SK-N-SH (cell line): ENCODE results near the gene PRM3. TPM values are rescaled to one million over a fixed set of nuclear protein-coding genes. Genes with fewer than 3 reads are reported as not detected.

Experiments used
- CTCF ChIA-PET: fragments of 300-600, 350-600 bp; formaldehyde crosslinking; extraction: SDS; loops from one replicate; lab custom pipeline; 2021; lab: Yijun Ruan, JAX
- POLR2A ChIA-PET: fragments of 350-600 bp; sonication (Branson Sonifier 250); formaldehyde crosslinking; extraction: SDS; loops from one replicate; lab custom pipeline; 2020; ENCODE audit warnings: antibody characterized with exemption, inconsistent platforms; lab: Yijun Ruan, JAX
- DNase-seq: peaks from one replicate; pipeline ENCODE4 v3.0.0; 2012
- H2AFZ ChIP-seq: fragments of 200-600 bp; sonication (generic); 2 replicates; pipeline ENCODE4 v1.8.1; 2016; ENCODE audit warnings: antibody characterized with exemption, mild to moderate bottlenecking, low read depth
- H3F3A ChIP-seq: fragments of 200-600 bp; sonication (generic); replicated peaks from 2 replicates; pipeline ENCODE3; 2016; ENCODE audit warnings: antibody characterized with exemption, mild to moderate bottlenecking; ENCODE audit not compliant: insufficient read depth
- H3K27ac ChIP-seq, 2 experiments: fragments of 200-500 bp in 1 of 2; fragments of 200-600 bp in 1 of 2; sonication (Bioruptor generic) in 1 of 2; sonication (generic), shearing (Covaris generic) in 1 of 2; 2 replicates each; pipeline versions ENCODE4 v1.5.1 to v1.6.1; 2014 to 2016; ENCODE audit warnings: low read depth in 2 of 2, inconsistent platforms in 1 of 2, low read length in 1 of 2, mild to moderate bottlenecking in 1 of 2, mixed read lengths in 1 of 2
- H3K27me3 ChIP-seq: fragments of 200-600 bp; sonication (generic), shearing (Covaris generic); 2 replicates; pipeline ENCODE4 v1.6.1; 2016; ENCODE audit warnings: mixed run types; ENCODE audit not compliant: insufficient read depth
- H3K36me3 ChIP-seq, 2 experiments: fragments of 200-500 bp in 1 of 2; fragments of 200-600 bp in 1 of 2; sonication (Bioruptor generic) in 1 of 2; sonication (generic) in 1 of 2; replicated peaks in 1 of 2; 2 replicates each; pipeline versions ENCODE3 to v1.5.1; 2014 to 2016; ENCODE audit warnings: low read length in 1 of 2, mild to moderate bottlenecking in 1 of 2; ENCODE audit not compliant: insufficient read depth in 2 of 2, control insufficient read depth in 1 of 2
- H3K4me1 ChIP-seq, 2 experiments: fragments of 200-500 bp in 1 of 2; fragments of 200-600 bp in 1 of 2; sonication (Bioruptor generic) in 1 of 2; sonication (generic), shearing (Covaris generic) in 1 of 2; 2 replicates each; pipeline versions ENCODE4 v1.5.1 to v1.6.1; 2014 to 2016; ENCODE audit warnings: low read depth in 1 of 2, low read length in 1 of 2, mixed run types in 1 of 2; ENCODE audit not compliant: insufficient read depth in 2 of 2, control insufficient read depth in 1 of 2
- H3K4me2 ChIP-seq: fragments of 200-600 bp; sonication (generic), shearing (Covaris generic); 2 replicates; pipeline ENCODE4 v1.6.1; 2017; ENCODE audit warnings: mixed run types
- H3K4me3 ChIP-seq, 2 experiments: fragments of 200-500 bp in 1 of 2; fragments of 200-600 bp in 1 of 2; sonication (Bioruptor generic) in 1 of 2; sonication (generic), shearing (Covaris generic) in 1 of 2; 2 replicates each; pipeline versions ENCODE4 v1.5.1 to v1.8.1; 2014 to 2016; ENCODE audit warnings: low read depth in 2 of 2, inconsistent platforms in 1 of 2, low read length in 1 of 2, mild to moderate bottlenecking in 1 of 2, mixed read lengths in 1 of 2, moderate library complexity in 1 of 2
- H3K79me2 ChIP-seq: fragments of 200-600 bp; sonication (generic); 2 replicates; pipeline ENCODE4 v1.8.1; 2017; ENCODE audit warnings: mild to moderate bottlenecking; ENCODE audit not compliant: insufficient read depth
- H3K9ac ChIP-seq: fragments of 200-600 bp; sonication (generic); 2 replicates; pipeline ENCODE4 v1.6.1; 2017; ENCODE audit warnings: mixed run types
- H3K9me2 ChIP-seq: fragments of 200-600 bp; sonication (generic); 2 replicates; pipeline ENCODE4 v1.6.1; 2017; ENCODE audit warnings: mixed run types
- H3K9me3 ChIP-seq: fragments of 200-600 bp; sonication (generic); 2 replicates; pipeline ENCODE4 v1.6.1; 2017; ENCODE audit warnings: mixed run types, mild to moderate bottlenecking, moderate library complexity
- H4K20me1 ChIP-seq: fragments of 200-600 bp; sonication (generic); 2 replicates; pipeline ENCODE4 v1.6.1; 2017; ENCODE audit warnings: mild to moderate bottlenecking, mixed run types; ENCODE audit not compliant: insufficient read depth
- CHD2 ChIP-seq: fragments of 150-350 bp; IDR thresholded peaks from 2 replicates; pipeline ENCODE4 v1.6.1; 2018; ENCODE audit warnings: low read length; ENCODE audit not compliant: partially characterized antibody
- CTCF ChIP-seq: fragments of 200-600 bp; sonication (generic); IDR thresholded peaks from 2 replicates; pipeline ENCODE4 v1.6.1; 2017; ENCODE audit warnings: antibody characterized with exemption, mild to moderate bottlenecking, moderate library complexity
- FOSL2 ChIP-seq: IDR thresholded peaks from 2 replicates; pipeline ENCODE4 v1.4.0; 2012; ENCODE audit warnings: low read depth, mild to moderate bottlenecking, moderate library complexity, borderline replicate concordance
- FOXJ3 ChIP-seq: sonication (generic); formaldehyde crosslinking; IDR thresholded peaks from 2 replicates; pipeline ENCODE4 v1.5.1; 2020; ENCODE audit warnings: mild to moderate bottlenecking, missing genetic modification reagents
- GATA2 ChIP-seq: sonication (generic); formaldehyde crosslinking; IDR thresholded peaks from 2 replicates; pipeline ENCODE4 v1.5.0; 2020; ENCODE audit warnings: mild to moderate bottlenecking, missing genetic modification reagents
- MAX ChIP-seq: IDR thresholded peaks from 2 replicates; pipeline ENCODE4 v1.4.0; 2012; ENCODE audit warnings: low read depth
- MEF2A ChIP-seq: IDR thresholded peaks from 2 replicates; pipeline ENCODE4 v1.4.0; 2012; ENCODE audit warnings: low read depth, borderline replicate concordance
- MXI1 ChIP-seq: IDR thresholded peaks from 2 replicates; pipeline ENCODE4 v1.6.1; 2012; ENCODE audit warnings: mild to moderate bottlenecking, low read depth, low read length, improper control_type of control experiment
- NRF1 ChIP-seq: IDR thresholded peaks from 2 replicates; pipeline ENCODE4 v1.6.1; 2012; ENCODE audit warnings: low read depth, mild to moderate bottlenecking, low read length
- RCOR1 ChIP-seq: fragments of 150-350 bp; IDR thresholded peaks from 2 replicates; pipeline ENCODE4 v1.6.1; 2017; ENCODE audit warnings: antibody characterized with exemption, low read length
- RFX5 ChIP-seq: IDR thresholded peaks from 2 replicates; pipeline ENCODE4 v1.6.1; 2012; ENCODE audit warnings: mild to moderate bottlenecking, improper control_type of control experiment, low read length
- TAF1 ChIP-seq: IDR thresholded peaks from 2 replicates; pipeline ENCODE4 v1.6.1; 2012; ENCODE audit warnings: low read depth, mild to moderate bottlenecking, low read length, moderate library complexity, borderline replicate concordance
- USF1 ChIP-seq: IDR thresholded peaks from 2 replicates; pipeline ENCODE4 v1.4.0; 2012; ENCODE audit warnings: low read depth, borderline replicate concordance
- YY1 ChIP-seq: IDR thresholded peaks from 2 replicates; pipeline ENCODE4 v1.4.0; 2012; ENCODE audit warnings: low read depth, mild to moderate bottlenecking
- WGBS: methylation state at CpG from one replicate; pipeline ENCODE4 v1.1.6; 2017; ENCODE audit warnings: low lambda C conversion rate; 5-methylcytosine and 5-hydroxymethylcytosine counted together
- polyA plus RNA-seq, 3 experiments: library from polyadenylated mRNA; depleted of rRNA; stranded (reverse); fragments of >200 nt; gene quantifications; 2 replicates each; pipeline ENCODE4 v1.2.3, GENCODE V29; 2012
- TF ChIP-seq, protein P1 (sequence below): IDR thresholded peaks from 2 replicates; pipeline ENCODE4 v1.4.0; 2012; ENCODE audit warnings: low read depth, borderline replicate concordance

PRM3 gene
- polyA plus RNA-seq, 1 of the 3 experiments (the other 2 are of a cell fraction): not detected

- TF ChIP-seq CTCF: no peak
- TF ChIP-seq, all 33 proteins: peak for 0
These were observed 4.3 kb upstream of the PRM3 start (continued) for GRCh38 chr16:11277607-11278337.

DNA sequence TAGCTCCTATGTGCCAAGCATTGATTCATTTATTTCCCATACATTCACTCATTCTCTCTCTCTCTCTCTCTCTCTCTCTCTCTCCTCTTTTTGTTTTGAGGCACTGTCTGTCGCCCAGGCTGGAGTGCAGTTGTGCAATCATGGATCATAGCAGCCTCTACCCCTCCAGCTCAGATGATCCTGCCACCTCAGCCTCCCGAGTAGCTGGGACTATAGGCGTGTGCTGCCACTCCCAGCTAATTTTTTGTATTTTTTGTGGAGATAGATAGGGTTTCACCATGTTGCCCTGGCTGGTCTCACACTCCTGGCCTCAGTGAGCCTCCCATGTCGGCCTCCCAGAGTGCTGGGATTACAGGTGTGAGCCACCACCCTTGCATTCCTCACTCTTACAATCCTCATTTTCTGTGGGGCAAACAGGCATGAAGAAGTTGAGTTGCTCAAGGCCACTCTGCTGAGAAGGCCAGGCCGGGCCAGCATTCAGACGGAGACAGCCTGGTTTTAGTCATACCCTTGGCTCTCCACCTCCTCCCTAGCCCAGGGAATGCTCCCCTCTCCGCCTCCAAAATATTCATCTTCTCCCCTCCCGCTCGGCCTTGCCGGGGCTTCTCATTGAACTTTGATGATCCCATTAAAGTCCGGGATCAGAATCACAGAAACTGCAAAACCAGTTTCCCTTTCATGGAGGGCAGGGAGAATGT is 3.6 kb upstream of the PRM3 start:
- POLR2A ChIA-PET: no interaction called here
- Histone ChIP-seq H3K27ac (no peak overlapping the region), H4K20me1 (no peaks in the 10 kb centered on the region), H3K27me3 (no peaks in the 10 kb centered on the region; the same call in none of the 2 replicates), H3F3A (no peaks in the 10 kb centered on the region), H3K9me2 (no peaks in the 10 kb centered on the region), H3K4me2 (no peak overlapping the region), H3K9ac (no peak overlapping the region), H3K9me3 (no peaks in the 10 kb centered on the region), H3K4me1 (no peaks in the 10 kb centered on the region), H2AFZ (no peak overlapping the region), H3K4me3 (no peak overlapping the region), H3K36me3 (no peaks in the 10 kb centered on the region), H3K79me2 (no peaks in the 10 kb centered on the region)
- TF ChIP-seq YY1: no peak
- no peak for TF ChIP-seq NRF1
- TF ChIP-seq, protein P1, sequence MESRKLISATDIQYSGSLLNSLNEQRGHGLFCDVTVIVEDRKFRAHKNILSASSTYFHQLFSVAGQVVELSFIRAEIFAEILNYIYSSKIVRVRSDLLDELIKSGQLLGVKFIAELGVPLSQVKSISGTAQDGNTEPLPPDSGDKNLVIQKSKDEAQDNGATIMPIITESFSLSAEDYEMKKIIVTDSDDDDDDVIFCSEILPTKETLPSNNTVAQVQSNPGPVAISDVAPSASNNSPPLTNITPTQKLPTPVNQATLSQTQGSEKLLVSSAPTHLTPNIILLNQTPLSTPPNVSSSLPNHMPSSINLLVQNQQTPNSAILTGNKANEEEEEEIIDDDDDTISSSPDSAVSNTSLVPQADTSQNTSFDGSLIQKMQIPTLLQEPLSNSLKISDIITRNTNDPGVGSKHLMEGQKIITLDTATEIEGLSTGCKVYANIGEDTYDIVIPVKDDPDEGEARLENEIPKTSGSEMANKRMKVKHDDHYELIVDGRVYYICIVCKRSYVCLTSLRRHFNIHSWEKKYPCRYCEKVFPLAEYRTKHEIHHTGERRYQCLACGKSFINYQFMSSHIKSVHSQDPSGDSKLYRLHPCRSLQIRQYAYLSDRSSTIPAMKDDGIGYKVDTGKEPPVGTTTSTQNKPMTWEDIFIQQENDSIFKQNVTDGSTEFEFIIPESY: no peak
- TF ChIP-seq TAF1: no peak
- no peak for TF ChIP-seq USF1
- TF ChIP-seq FOSL2: no peak
- no peak for TF ChIP-seq MAX
- TF ChIP-seq MEF2A: no peak
- TF ChIP-seq CTCF: no peak
- no peak for TF ChIP-seq RCOR1
- no peak for TF ChIP-seq MXI1
- TF ChIP-seq FOXJ3 (CRISPR knock-in tag): no peak
- TF ChIP-seq GATA2 (CRISPR knock-in tag): no peak
- no peak for TF ChIP-seq RFX5
- TF ChIP-seq CHD2: no peak
- CTCF ChIA-PET: interaction anchor here (0.8 to 1.4 kb wide), 3 partner anchors 20 to 265 kb away, joined by 3 to 5 read pairs (median 4); partner anchors contain the start of gene SOCS1
- 76% methylated on average over 11 of the region's 11 CpGs for WGBS
- no peak for DNase-seq
